Keratinocyte (primary cell): ENCODE measurements around the gene SLC23A2.

Source experiments
- EZH2 ChIP-seq: IDR thresholded peaks from one replicate; pipeline ENCODE4 v1.6.1; 2012; ENCODE audit warnings: inconsistent platforms, mild to moderate bottlenecking, low read length, moderate library complexity
- TF ChIP-seq, protein P1 (sequence below), 3 experiments: IDR thresholded peaks in 1 of 3; conservative IDR thresholded peaks in 1 of 3; optimal IDR thresholded peaks in 1 of 3; 2 replicates in 2 of 3; 3 replicates in 1 of 3; pipeline versions ENCODE3 to v1.5.1; 2011; ENCODE audit warnings: low read length in 3 of 3, mild to moderate bottlenecking in 3 of 3, moderate library complexity in 2 of 3, control low read depth in 1 of 3, inconsistent platforms in 1 of 3; ENCODE audit not compliant: insufficient read depth in 2 of 3; ENCODE audit errors: extremely low read depth in 1 of 3

DNA sequence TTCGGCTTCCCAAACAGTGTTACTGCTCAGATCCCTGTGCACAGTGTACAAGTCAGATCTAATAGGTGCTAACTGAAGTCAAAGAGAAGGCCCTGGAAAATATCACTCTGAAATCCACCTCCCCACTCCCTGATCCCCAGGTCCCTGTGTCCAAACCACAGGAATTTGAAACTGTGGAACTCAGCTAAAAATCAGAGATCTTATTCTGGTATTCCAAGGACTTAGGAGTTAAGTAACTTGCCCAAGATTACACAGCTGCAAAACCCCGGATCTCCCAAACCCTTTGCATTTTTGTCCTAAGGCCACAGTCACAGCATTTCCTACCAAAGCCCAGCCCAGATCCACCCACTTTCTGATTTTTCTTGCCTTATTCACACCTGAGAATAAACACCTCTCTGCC, 32.3 kb upstream of the SLC23A2 start:
- TF ChIP-seq, protein P1, sequence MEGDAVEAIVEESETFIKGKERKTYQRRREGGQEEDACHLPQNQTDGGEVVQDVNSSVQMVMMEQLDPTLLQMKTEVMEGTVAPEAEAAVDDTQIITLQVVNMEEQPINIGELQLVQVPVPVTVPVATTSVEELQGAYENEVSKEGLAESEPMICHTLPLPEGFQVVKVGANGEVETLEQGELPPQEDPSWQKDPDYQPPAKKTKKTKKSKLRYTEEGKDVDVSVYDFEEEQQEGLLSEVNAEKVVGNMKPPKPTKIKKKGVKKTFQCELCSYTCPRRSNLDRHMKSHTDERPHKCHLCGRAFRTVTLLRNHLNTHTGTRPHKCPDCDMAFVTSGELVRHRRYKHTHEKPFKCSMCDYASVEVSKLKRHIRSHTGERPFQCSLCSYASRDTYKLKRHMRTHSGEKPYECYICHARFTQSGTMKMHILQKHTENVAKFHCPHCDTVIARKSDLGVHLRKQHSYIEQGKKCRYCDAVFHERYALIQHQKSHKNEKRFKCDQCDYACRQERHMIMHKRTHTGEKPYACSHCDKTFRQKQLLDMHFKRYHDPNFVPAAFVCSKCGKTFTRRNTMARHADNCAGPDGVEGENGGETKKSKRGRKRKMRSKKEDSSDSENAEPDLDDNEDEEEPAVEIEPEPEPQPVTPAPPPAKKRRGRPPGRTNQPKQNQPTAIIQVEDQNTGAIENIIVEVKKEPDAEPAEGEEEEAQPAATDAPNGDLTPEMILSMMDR (optimal IDR thresholded peaks at IDR 0.05 in 1 of 3, IDR thresholded peaks at IDR 0.05 in 1 of 3, conservative IDR thresholded peaks at IDR 0.05 in 1 of 3; ENCODE audit: extremely low read depth in 1 of 3, insufficient read depth in 2 of 3, low read length in 3 of 3): no peak
- no peak for TF ChIP-seq EZH2
